ENCODE measurements around the gene BANP. TPM values are rescaled to one million over a fixed set of nuclear protein-coding genes. Genes with fewer than 3 reads are reported as not detected.

The BANP gene
- total and polyA plus RNA-seq, 2 donors: 27.0 to 29.7 TPM

DNA sequence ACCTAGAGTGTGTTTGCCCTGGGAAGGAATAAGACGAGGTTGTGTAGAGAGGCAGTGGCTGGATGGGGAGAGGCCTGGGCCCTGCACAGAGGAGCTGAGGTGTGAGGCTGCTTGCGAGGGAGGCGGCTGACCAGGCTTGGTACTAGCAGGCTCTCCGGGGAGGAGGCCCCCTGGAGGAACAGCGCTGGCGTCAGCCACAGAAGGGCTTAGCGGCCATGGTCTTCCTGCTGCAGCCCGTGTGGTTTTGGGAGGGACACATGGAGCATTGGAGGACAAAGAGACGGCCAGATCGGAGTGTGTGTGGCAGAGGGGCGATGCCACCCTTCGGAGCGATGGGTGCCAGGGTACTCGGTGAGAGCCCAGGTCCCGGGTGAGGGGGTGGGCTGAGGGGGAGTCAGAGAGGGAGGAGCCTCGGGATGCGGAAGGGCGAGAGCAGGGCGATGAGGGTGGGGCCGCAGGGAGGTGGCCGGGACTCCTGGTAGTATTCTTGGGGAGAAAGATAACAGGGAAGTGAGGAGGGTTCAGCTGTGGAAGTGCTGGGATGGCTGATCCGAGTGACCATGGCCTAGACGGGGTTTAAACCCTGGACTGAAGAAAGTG, 8.3 kb downstream of the BANP start:
- DNase-seq (ENCODE audit: low read depth in 6 of 9, low spot score in 9 of 9): no peak
- Histone ChIP-seq H3K9me3 (ENCODE audit: control insufficient read depth in 2 of 2, insufficient read depth in 1 of 2, low read length in 1 of 2) (no peaks in the 10 kb centered on the region), H3K27ac (ENCODE audit: low read depth in 1 of 2, low read length in 1 of 2) (no peak overlapping the region), H3K4me1 (ENCODE audit: control insufficient read depth in 2 of 2, insufficient read depth in 2 of 2, low read length in 2 of 2) (peaks cover 43 to 64% of the 10 kb centered on the region in 2 donors), H3K27me3 (ENCODE audit: control insufficient read depth in 2 of 2, insufficient read depth in 1 of 2, low read length in 1 of 2) (no peaks in the 10 kb centered on the region), H3K4me3 (ENCODE audit: low read length in 2 of 2) (no peak overlapping the region), H3K36me3 (ENCODE audit: control insufficient read depth in 2 of 2, insufficient read depth in 2 of 2, low read length in 1 of 2) (peaks cover 23 to 29% of the 10 kb centered on the region in 2 donors)
- WGBS: 47% methylated on average over 23 of the region's 23 CpGs

DNA sequence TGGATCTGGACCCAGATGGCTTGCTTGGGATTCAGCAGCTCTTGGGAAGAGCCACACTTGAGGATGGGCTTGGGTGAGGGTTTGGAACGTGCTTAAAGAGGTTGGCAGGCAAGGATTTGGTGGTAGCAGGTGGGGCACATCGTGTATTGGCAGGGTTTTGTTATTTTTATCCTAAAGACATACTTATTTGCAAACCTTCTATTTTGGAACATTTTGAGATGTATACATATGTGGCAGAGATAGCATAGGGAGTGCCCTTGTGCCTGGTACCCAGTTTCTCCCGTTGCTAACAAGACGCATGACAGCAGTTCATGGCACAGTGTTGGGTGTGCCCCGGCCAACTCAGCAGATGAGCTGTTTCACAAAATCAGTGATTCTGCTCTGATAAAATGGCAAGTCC, 9.1 kb downstream of the BANP start:
- no peak for DNase-seq (ENCODE audit: low read depth in 6 of 9, low spot score in 9 of 9)
- WGBS: 96% methylated on average over 5 of the region's 5 CpGs
- Histone ChIP-seq H3K4me3 (ENCODE audit: low read length in 2 of 2) (no peak overlapping the region), H3K27ac (ENCODE audit: low read depth in 1 of 2, low read length in 1 of 2) (no peak overlapping the region), H3K27me3 (ENCODE audit: control insufficient read depth in 2 of 2, insufficient read depth in 1 of 2, low read length in 1 of 2) (no peaks in the 10 kb centered on the region), H3K9me3 (ENCODE audit: control insufficient read depth in 2 of 2, insufficient read depth in 1 of 2, low read length in 1 of 2) (no peaks in the 10 kb centered on the region), H3K4me1 (ENCODE audit: control insufficient read depth in 2 of 2, insufficient read depth in 2 of 2, low read length in 2 of 2) (peaks cover 40 to 56% of the 10 kb centered on the region in 2 donors), H3K36me3 (ENCODE audit: control insufficient read depth in 2 of 2, insufficient read depth in 2 of 2, low read length in 1 of 2) (peaks cover 15 to 22% of the 10 kb centered on the region in 2 donors)

DNA sequence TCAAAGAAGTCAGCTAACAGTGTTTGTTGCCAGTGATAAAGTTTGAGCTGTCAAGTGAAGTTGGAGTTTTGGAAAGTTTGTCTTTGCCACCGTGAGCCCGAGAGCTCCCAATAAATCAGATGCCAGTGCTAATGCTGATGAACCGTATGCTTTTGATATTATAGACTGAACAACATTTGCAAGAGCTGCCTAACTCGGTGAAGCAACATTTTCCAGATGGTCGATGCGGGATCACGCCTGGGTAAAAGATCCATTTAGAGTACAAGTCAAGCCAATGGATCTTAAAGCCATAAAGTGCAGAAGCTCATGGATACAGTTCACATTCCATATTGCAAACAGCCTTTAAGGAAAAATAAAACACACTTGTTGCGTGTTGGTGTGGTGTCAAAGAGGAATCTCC, 9.6 kb downstream of the BANP start:
- no peak overlapping the region for H3K4me3 ChIP-seq (ENCODE audit: low read length in 2 of 2)
- H3K9me3 ChIP-seq (ENCODE audit: control insufficient read depth in 2 of 2, insufficient read depth in 1 of 2, low read length in 1 of 2): no peaks in the 10 kb centered on the region
- no peaks in the 10 kb centered on the region for H3K27me3 ChIP-seq (ENCODE audit: control insufficient read depth in 2 of 2, insufficient read depth in 1 of 2, low read length in 1 of 2)
- peaks cover 10 to 22% of the 10 kb centered on the region in 2 donors for H3K36me3 ChIP-seq (ENCODE audit: control insufficient read depth in 2 of 2, insufficient read depth in 2 of 2, low read length in 1 of 2)
- H3K4me1 ChIP-seq (ENCODE audit: control insufficient read depth in 2 of 2, insufficient read depth in 2 of 2, low read length in 2 of 2): peaks cover 34 to 51% of the 10 kb centered on the region in 2 donors
- 98% methylated on average over 8 of the region's 8 CpGs for WGBS
- no peak for DNase-seq (ENCODE audit: low read depth in 6 of 9, low spot score in 9 of 9)
- H3K27ac ChIP-seq (ENCODE audit: low read depth in 1 of 2, low read length in 1 of 2): no peak overlapping the region

DNA sequence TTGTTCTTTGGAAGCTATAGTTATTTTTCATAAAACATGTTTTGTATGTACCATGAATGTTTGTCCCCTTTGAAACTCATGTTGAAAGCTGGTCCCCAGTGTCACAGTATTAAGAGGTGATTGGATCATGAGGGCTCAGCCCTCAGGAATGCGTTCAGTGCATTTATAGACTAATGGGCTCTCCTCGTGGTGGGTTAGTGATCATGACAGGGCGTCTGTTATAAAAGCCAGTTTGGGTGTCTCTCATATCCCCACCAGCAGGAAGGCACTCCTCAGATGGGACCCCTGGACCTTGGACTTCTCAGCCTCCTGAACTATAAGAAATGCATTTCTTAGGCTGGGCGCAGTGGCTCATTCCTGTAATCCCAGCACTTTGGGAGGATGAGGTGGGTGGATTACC, 10.4 kb downstream of the BANP start:
- peaks cover 32 to 48% of the 10 kb centered on the region in 2 donors for H3K4me1 ChIP-seq (ENCODE audit: control insufficient read depth in 2 of 2, insufficient read depth in 2 of 2, low read length in 2 of 2)

DNA sequence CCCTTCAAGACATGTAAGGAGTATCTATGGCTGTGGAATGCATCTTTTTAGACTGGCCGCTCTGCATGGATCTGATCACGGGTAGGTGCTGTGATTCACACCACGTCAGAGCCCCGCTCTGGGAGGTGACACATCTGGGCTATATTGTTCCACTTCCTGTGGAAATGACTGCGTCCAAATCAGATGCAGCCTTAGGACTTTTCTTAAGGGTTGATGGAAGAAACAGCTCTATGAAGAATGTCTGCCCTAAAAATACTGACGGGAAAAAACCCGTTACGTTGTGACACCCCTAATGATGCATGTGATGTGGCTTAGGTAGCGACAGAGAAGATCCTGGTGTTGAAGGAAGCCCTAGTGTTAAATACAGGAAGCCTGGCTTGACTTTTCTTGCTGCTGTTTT, 12.2 kb downstream of the BANP start:
- no peaks in the 10 kb centered on the region for H3K9me3 ChIP-seq (ENCODE audit: control insufficient read depth in 2 of 2, insufficient read depth in 1 of 2, low read length in 1 of 2)
- peaks cover 8 to 10% of the 10 kb centered on the region in 2 donors for H3K36me3 ChIP-seq (ENCODE audit: control insufficient read depth in 2 of 2, insufficient read depth in 2 of 2, low read length in 1 of 2)
- H3K27me3 ChIP-seq (ENCODE audit: control insufficient read depth in 2 of 2, insufficient read depth in 1 of 2, low read length in 1 of 2): no peaks in the 10 kb centered on the region
- peak in 1 of 9 donors; percentile 47 for DNase-seq (ENCODE audit: low read depth in 6 of 9, low spot score in 9 of 9)
- H3K4me3 ChIP-seq (ENCODE audit: low read length in 2 of 2): no peak overlapping the region
- WGBS: 43% methylated on average over 9 of the region's 9 CpGs
- peaks cover 24 to 36% of the 10 kb centered on the region in 2 donors for H3K4me1 ChIP-seq (ENCODE audit: control insufficient read depth in 2 of 2, insufficient read depth in 2 of 2, low read length in 2 of 2)
- peak overlapping the region; percentile 52 to 67 for H3K27ac ChIP-seq (ENCODE audit: low read depth in 1 of 2, low read length in 1 of 2)

More for the DNA sequence above, 10.4 kb downstream of the BANP start:
- Histone ChIP-seq H3K4me3 (ENCODE audit: low read length in 2 of 2) (no peak overlapping the region), H3K27ac (ENCODE audit: low read depth in 1 of 2, low read length in 1 of 2) (no peak overlapping the region), H3K36me3 (ENCODE audit: control insufficient read depth in 2 of 2, insufficient read depth in 2 of 2, low read length in 1 of 2) (peaks cover 10 to 22% of the 10 kb centered on the region in 2 donors), H3K9me3 (ENCODE audit: control insufficient read depth in 2 of 2, insufficient read depth in 1 of 2, low read length in 1 of 2) (no peaks in the 10 kb centered on the region), H3K27me3 (ENCODE audit: control insufficient read depth in 2 of 2, insufficient read depth in 1 of 2, low read length in 1 of 2) (no peaks in the 10 kb centered on the region)
- no peak for DNase-seq (ENCODE audit: low read depth in 6 of 9, low spot score in 9 of 9)
- WGBS: 91% methylated on average over 4 of the region's 4 CpGs

DNA sequence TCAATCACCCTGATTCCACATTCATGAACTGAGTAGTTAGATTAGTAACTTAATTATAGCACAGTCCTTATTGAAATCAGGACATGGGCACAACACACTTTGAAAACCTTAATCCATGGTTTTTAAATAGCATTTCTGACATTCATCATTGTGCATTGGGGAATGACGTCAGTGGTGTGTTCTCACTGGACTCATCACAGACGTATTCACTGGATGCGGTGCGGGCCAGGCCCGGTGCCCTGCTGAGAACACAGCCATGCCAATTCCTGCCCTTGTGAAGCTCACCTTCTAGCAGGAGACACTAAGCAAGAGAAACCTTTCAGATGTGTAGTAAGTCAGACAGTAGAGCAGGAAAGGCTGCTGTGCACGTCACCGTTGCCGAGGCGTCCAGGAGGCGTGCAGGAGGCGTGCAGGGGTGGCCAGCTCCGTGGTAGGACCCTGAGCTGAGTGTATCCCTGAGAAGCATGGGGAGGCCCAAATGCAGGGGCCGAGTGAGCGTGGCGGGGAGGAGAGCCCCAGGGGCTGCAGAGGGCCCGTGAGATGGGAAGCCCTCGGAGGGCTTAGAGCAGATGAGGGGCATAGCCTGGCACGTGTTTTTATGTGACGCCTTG, 12.9 kb downstream of the BANP start:
- DNase-seq (ENCODE audit: low read depth in 6 of 9, low spot score in 9 of 9): no peak
- 92% methylated on average over 19 of the region's 19 CpGs for WGBS
- Histone ChIP-seq H3K9me3 (ENCODE audit: control insufficient read depth in 2 of 2, insufficient read depth in 1 of 2, low read length in 1 of 2) (no peaks in the 10 kb centered on the region), H3K4me1 (ENCODE audit: control insufficient read depth in 2 of 2, insufficient read depth in 2 of 2, low read length in 2 of 2) (peaks cover 23 to 28% of the 10 kb centered on the region in 2 donors), H3K36me3 (ENCODE audit: control insufficient read depth in 2 of 2, insufficient read depth in 2 of 2, low read length in 1 of 2) (peaks cover 5 to 8% of the 10 kb centered on the region in 2 donors), H3K4me3 (ENCODE audit: low read length in 2 of 2) (no peak overlapping the region), H3K27ac (ENCODE audit: low read depth in 1 of 2, low read length in 1 of 2) (peak overlapping the region in 1 of 2 donors; percentile 67), H3K27me3 (ENCODE audit: control insufficient read depth in 2 of 2, insufficient read depth in 1 of 2, low read length in 1 of 2) (no peaks in the 10 kb centered on the region)

DNA sequence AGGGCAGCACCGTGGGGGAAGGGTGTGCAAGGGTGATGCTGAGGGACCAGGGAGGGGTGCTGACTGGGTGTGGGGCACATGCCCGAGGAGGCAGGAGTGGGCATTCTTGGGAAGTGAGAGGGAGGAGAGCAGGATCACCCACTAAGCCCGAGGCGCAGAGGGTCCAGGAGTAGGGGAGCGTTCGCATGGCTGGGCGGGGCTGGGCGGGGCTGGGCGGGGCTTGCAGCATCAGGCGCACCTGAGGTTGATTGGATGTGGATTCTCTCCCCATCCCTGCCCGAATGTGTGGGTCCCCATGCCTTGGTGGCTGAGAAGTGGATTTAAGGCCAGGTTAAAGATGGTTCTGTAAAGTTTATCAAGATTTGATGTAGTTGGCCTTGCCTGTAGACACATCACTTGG, 14.2 kb downstream of the BANP start:
- H3K27me3 ChIP-seq (ENCODE audit: control insufficient read depth in 2 of 2, insufficient read depth in 1 of 2, low read length in 1 of 2): no peaks in the 10 kb centered on the region
- peaks cover 14 to 23% of the 10 kb centered on the region in 2 donors for H3K4me1 ChIP-seq (ENCODE audit: control insufficient read depth in 2 of 2, insufficient read depth in 2 of 2, low read length in 2 of 2)
- H3K27ac ChIP-seq (ENCODE audit: low read depth in 1 of 2, low read length in 1 of 2): no peak overlapping the region
- no peak overlapping the region for H3K4me3 ChIP-seq (ENCODE audit: low read length in 2 of 2)
- no peaks in the 10 kb centered on the region for H3K9me3 ChIP-seq (ENCODE audit: control insufficient read depth in 2 of 2, insufficient read depth in 1 of 2, low read length in 1 of 2)
- peaks cover 5 to 8% of the 10 kb centered on the region in 2 donors for H3K36me3 ChIP-seq (ENCODE audit: control insufficient read depth in 2 of 2, insufficient read depth in 2 of 2, low read length in 1 of 2)
- over 99% methylated on average over 11 of the region's 11 CpGs for WGBS
- no peak for DNase-seq (ENCODE audit: low read depth in 6 of 9, low spot score in 9 of 9)

DNA sequence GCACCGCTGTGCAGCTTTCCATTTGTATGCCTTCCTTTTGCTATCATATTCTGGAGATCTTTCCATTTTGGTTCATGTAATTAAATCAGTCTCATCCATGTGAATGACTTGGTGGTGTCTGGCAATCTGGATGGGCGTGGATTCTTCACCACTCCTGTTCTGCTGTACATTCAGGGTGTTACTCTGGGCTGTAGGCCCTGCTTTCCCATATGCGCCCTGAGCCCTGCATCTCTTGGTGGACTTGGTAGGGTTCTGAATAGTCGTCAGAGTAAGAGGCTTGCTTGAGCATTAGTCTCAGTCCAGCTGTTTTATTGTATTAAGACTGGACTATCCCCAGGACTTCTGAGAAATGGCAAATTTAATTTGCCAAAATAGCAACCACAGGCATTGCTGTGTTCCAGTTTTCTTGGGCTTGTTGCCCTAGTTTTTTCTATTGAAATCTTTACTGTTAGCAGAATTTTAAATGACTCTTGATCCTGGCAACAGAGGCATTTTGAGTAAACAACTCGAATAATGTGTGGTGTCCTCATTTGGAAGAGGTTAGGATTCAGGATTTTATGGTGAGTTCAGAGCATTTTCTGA, 14.9 kb downstream of the BANP start:
- Histone ChIP-seq H3K27me3 (ENCODE audit: control insufficient read depth in 2 of 2, insufficient read depth in 1 of 2, low read length in 1 of 2) (no peaks in the 10 kb centered on the region), H3K4me3 (ENCODE audit: low read length in 2 of 2) (no peak overlapping the region), H3K9me3 (ENCODE audit: control insufficient read depth in 2 of 2, insufficient read depth in 1 of 2, low read length in 1 of 2) (peaks cover 2 to 6% of the 10 kb centered on the region in 2 donors), H3K36me3 (ENCODE audit: control insufficient read depth in 2 of 2, insufficient read depth in 2 of 2, low read length in 1 of 2) (peaks cover 3 to 8% of the 10 kb centered on the region in 2 donors), H3K4me1 (ENCODE audit: control insufficient read depth in 2 of 2, insufficient read depth in 2 of 2, low read length in 2 of 2) (peaks cover 14 to 23% of the 10 kb centered on the region in 2 donors), H3K27ac (ENCODE audit: low read depth in 1 of 2, low read length in 1 of 2) (no peak overlapping the region)
- no peak for DNase-seq (ENCODE audit: low read depth in 6 of 9, low spot score in 9 of 9)
- 90% methylated on average over 5 of the region's 5 CpGs for WGBS

DNA sequence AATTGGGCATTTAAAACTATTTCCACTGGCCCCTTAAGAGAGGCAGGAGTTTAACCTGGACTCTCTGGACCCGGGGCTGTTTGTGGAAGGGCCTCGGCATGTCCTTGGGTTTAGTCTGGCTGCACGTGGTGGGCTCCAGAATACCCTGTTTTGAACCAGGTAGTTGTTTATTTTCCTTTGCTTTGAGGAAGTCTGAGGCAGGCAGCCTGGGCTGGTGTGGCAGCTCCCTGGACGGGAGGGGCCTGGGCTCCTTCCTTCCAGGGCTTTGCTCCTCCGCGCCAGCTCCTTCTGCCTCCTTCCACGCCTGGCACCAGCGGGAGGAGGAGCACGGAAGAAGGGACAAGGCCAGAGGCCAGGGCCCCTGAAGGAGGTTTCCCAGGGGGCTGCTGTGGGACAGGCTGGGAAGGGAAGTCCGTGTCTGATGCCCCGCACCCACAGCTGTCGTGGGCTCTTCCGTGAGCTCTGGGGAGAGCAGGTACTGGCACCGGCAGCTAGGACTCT, 15.5 kb downstream of the BANP start:
- 32% methylated on average over 14 of the region's 14 CpGs for WGBS
- H3K4me1 ChIP-seq (ENCODE audit: control insufficient read depth in 2 of 2, insufficient read depth in 2 of 2, low read length in 2 of 2): peaks cover 14 to 23% of the 10 kb centered on the region in 2 donors
- H3K36me3 ChIP-seq (ENCODE audit: control insufficient read depth in 2 of 2, insufficient read depth in 2 of 2, low read length in 1 of 2): peaks cover 5 to 8% of the 10 kb centered on the region in 2 donors
- DNase-seq (ENCODE audit: low read depth in 6 of 9, low spot score in 9 of 9): no peak
- H3K4me3 ChIP-seq (ENCODE audit: low read length in 2 of 2): no peak overlapping the region
- H3K27me3 ChIP-seq (ENCODE audit: control insufficient read depth in 2 of 2, insufficient read depth in 1 of 2, low read length in 1 of 2): no peaks in the 10 kb centered on the region
- H3K9me3 ChIP-seq (ENCODE audit: control insufficient read depth in 2 of 2, insufficient read depth in 1 of 2, low read length in 1 of 2): peaks cover 5 to 11% of the 10 kb centered on the region in 2 donors
- peak overlapping the region in 1 of 2 donors; percentile 60 for H3K27ac ChIP-seq (ENCODE audit: low read depth in 1 of 2, low read length in 1 of 2)
